GM12878 (cell line): ENCODE data around the gene URI1. TPM values are rescaled to one million over a fixed set of nuclear protein-coding genes. Genes with fewer than 3 reads are reported as not detected.

Experiments used
- ATAC-seq: fragments of 200-7000 bp; cut with Tn5 transposase; 3 replicates; pipeline ENCODE4 v1.9.1; 2020; ENCODE audit warnings: mild to moderate bottlenecking, moderate library complexity
- BruUV-seq: library from RNA; stranded (reverse); fragments of 400-500 nt; replicated peaks from 2 replicates; lab custom pipeline; 2021; lab: Mats Ljungman, UMichigan
- CTCF ChIA-PET: fragments of 300-600 bp; sonication (Branson Sonifier 250); formaldehyde crosslinking; extraction: SDS; loops from one replicate; lab custom pipeline; 2021; ENCODE audit warnings: inconsistent platforms; lab: Yijun Ruan, JAX
- POLR2A ChIA-PET: fragments of 350-600 bp; formaldehyde crosslinking; extraction: SDS; loops from one replicate; lab custom pipeline; 2021; ENCODE audit warnings: inconsistent platforms; lab: Charles Lee
- RAD21 ChIA-PET: fragments of 300-600 bp; sonication (Branson Sonifier 250); formaldehyde crosslinking; loops from one replicate; lab custom pipeline; 2023; ENCODE audit warnings: antibody characterized with exemption; ENCODE audit not compliant: unreplicated experiment; lab: Charles Lee
- SMC1A ChIA-PET: fragments of 300-600 bp; sonication (Branson Sonifier 250); formaldehyde crosslinking; loops from one replicate; lab custom pipeline; 2023; ENCODE audit not compliant: unreplicated experiment, uncharacterized antibody; lab: Charles Lee
- DNase-seq: peaks from one replicate; pipeline ENCODE4 v3.0.0-alpha.2; 2011; ENCODE audit warnings: low read depth, low spot score
- FAIRE-seq: peaks from 3 replicates; lab custom pipeline; 2011; peaks lifted over from hg19 to GRCh38; lab: Jason Lieb, UNC
- H2AFZ ChIP-seq: 2 replicates; pipeline ENCODE4 v1.6.0; 2011; ENCODE audit warnings: low read depth, low read length, control low read depth; ENCODE audit not compliant: control insufficient read depth
- H3K27ac ChIP-seq: 2 replicates; pipeline ENCODE4 v1.5.1; 2011; ENCODE audit warnings: control low read depth; ENCODE audit not compliant: control insufficient read depth, insufficient read depth
- H3K27me3 ChIP-seq, 2 experiments: replicated peaks in 1 of 2; 2 replicates each; pipeline versions ENCODE4 v1.6.0 to v1.6.1; 2011; ENCODE audit warnings: low read length in 1 of 2; ENCODE audit not compliant: control insufficient read depth in 2 of 2, insufficient read depth in 2 of 2
- H3K36me3 ChIP-seq, 2 experiments: 2 replicates each; pipeline ENCODE4 v1.5.1; 2011; ENCODE audit warnings: low read length in 1 of 2; ENCODE audit not compliant: control insufficient read depth in 2 of 2, insufficient read depth in 2 of 2
- H3K4me1 ChIP-seq: 2 replicates; pipeline ENCODE4 v1.6.1; 2011; ENCODE audit warnings: mild to moderate bottlenecking, low read length, moderate library complexity, mixed read lengths; ENCODE audit not compliant: control insufficient read depth, insufficient read depth
- H3K4me2 ChIP-seq: 2 replicates; pipeline ENCODE4 v1.6.0; 2011; ENCODE audit warnings: control low read depth; ENCODE audit not compliant: control insufficient read depth, insufficient read depth
- H3K4me3 ChIP-seq: fragments of 200-600 bp; sonication (generic); 2 replicates; pipeline ENCODE4 v1.5.1; 2016
- H3K79me2 ChIP-seq: 2 replicates; pipeline ENCODE4 v1.6.0; 2011; ENCODE audit warnings: low read length; ENCODE audit not compliant: control insufficient read depth, insufficient read depth
- H3K9ac ChIP-seq: 2 replicates; pipeline ENCODE4 v1.8.0; 2011; ENCODE audit warnings: low read length, control low read depth, mixed read lengths; ENCODE audit not compliant: control insufficient read depth, insufficient read depth
- H3K9me3 ChIP-seq: replicated peaks from 3 replicates; pipeline ENCODE4 v1.5.1; 2011; ENCODE audit warnings: mild to moderate bottlenecking, low read length; ENCODE audit not compliant: control insufficient read depth, insufficient read depth
- H4K20me1 ChIP-seq: 2 replicates; pipeline ENCODE4 v1.6.0; 2011; ENCODE audit not compliant: control insufficient read depth, insufficient read depth
- ATF7 ChIP-seq: fragments of 450-650 bp; IDR thresholded peaks from 2 replicates; pipeline ENCODE4 v1.6.1; 2016; ENCODE audit warnings: low read depth, mild to moderate bottlenecking
- CHD1 ChIP-seq: IDR thresholded peaks from 2 replicates; pipeline ENCODE4 v1.6.1; 2012; ENCODE audit warnings: low read depth, low read length, improper control_type of control experiment
- MAX ChIP-seq: IDR thresholded peaks from 2 replicates; pipeline ENCODE4 v1.6.1; 2012; ENCODE audit warnings: low read depth, low read length, improper control_type of control experiment
- MEF2B ChIP-seq: fragments of 450-650 bp; IDR thresholded peaks from 2 replicates; pipeline ENCODE4 v1.6.1; 2018; ENCODE audit warnings: mild to moderate bottlenecking, moderate library complexity; ENCODE audit not compliant: partially characterized antibody, poor library complexity, severe bottlenecking
- NFYA ChIP-seq: IDR thresholded peaks from 2 replicates; pipeline ENCODE4 v1.6.1; 2011; ENCODE audit warnings: low read depth, mild to moderate bottlenecking, low read length, improper control_type of control experiment, borderline replicate concordance
- SKIL ChIP-seq: fragments of 450-650 bp; IDR thresholded peaks from 2 replicates; pipeline ENCODE4 v1.6.1; 2017; ENCODE audit warnings: mild to moderate bottlenecking, low read depth, inconsistent platforms; ENCODE audit not compliant: poor library complexity, severe bottlenecking
- YY1 ChIP-seq: IDR thresholded peaks from 2 replicates; pipeline ENCODE4 v1.6.1; 2011; ENCODE audit warnings: low read depth, mild to moderate bottlenecking, low read length
- WGBS: methylation state at CpG from one replicate; pipeline ENCODE4 v1.1.6; 2016; ENCODE audit warnings: low lambda C conversion rate; ENCODE audit not compliant: insufficient replicate concordance, insufficient coverage; ENCODE audit errors: missing lambda C conversion rate; 5-methylcytosine and 5-hydroxymethylcytosine counted together
- in situ Hi-C: fragments of 300-500 bp; cut with MboI; formaldehyde crosslinking; loops from 9 replicates; pipeline ENCODE4 v1.14.3; 2018; ENCODE audit warnings: mixed read lengths
- intact Hi-C: fragments of 100-400 bp; cut with micrococcal nuclease; formaldehyde crosslinking; loops from one replicate; pipeline ENCODE4 v1.14.2; 2022; ENCODE audit not compliant: unreplicated experiment
- polyA plus RNA-seq, 11 experiments: library from polyadenylated mRNA; depleted of rRNA in 4 of 11; unstranded in 6 of 11; stranded (reverse) in 5 of 11; fragments of >200 nt; fragmentation: Nextera tagmentation in 4 of 11; fragmentation: Illumina TruSeq in 1 of 11; extraction: Ambion mirVana in 4 of 11; extraction: Trizol in 1 of 11; gene quantifications; 1 replicate in 1 of 11; 2 replicates in 10 of 11; pipeline versions ENCODE4 v1.2.1 to v1.2.3, GENCODE V29; 2011 to 2016; ENCODE audit warnings: inconsistent platforms in 2 of 11, missing spikeins in 2 of 11, low read depth in 1 of 11
- total RNA-seq, 4 experiments: library from RNA; depleted of rRNA in 3 of 4; stranded (reverse); fragments of >200 nt in 3 of 4; fragmentation: Illumina TruSeq in 1 of 4; extraction: Trizol in 1 of 4; gene quantifications; 2 replicates each; pipeline versions ENCODE4 v1.2.1 to v1.2.3, GENCODE V29; 2013 to 2021
- TF ChIP-seq, protein P1 (sequence below): fragments of 450-650 bp; formaldehyde crosslinking; IDR thresholded peaks from 2 replicates; pipeline ENCODE4 v1.5.0; 2022; ENCODE audit warnings: mild to moderate bottlenecking, missing genetic modification characterization

URI1 gene
- total and polyA plus RNA-seq, 10 of the 15 experiments (the other 5 are each of a cell fraction or from before 2014, with no cell fraction given) = 15.2 to 94.2 (median 47.9) TPM

DNA sequence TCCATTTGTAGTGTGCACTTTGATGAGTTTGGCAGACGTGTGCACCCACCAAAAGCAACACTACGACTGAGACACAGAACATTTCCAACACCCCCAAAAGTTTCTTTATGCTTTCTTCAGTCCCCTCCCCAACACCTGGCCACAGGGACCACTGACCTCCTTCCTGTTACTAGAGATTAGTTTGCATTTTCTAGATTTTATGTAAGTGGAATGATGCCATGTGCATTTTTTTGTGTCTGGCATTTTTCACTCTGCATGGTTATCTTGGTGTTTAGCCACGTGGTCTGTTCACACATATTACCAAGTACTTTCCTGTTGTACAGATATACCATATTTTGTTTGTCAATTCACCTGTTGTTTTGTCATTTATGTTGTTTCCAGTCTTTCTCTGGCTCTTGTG is 44.6 kb upstream of the URI1 start:
- intact Hi-C loops = no loop called here

More for the DNA sequence above, 44.6 kb upstream of the URI1 start:
- no peaks in the 10 kb centered on the region for H3K79me2 ChIP-seq
- in situ Hi-C loops = no loop called here
- ChIA-PET POLR2A (no interaction called here), SMC1A (no interaction called here), CTCF (no interaction called here), RAD21 (interaction anchor here (1.3 kb wide), 1 partner anchor 19 kb away, joined by 3 read pairs; no protein-coding TSS in a partner anchor)
- no peak overlapping the region for H3K4me2 ChIP-seq
- no peaks in the 10 kb centered on the region for H3K4me1 ChIP-seq
- DNase-seq (no peak), ATAC-seq (no peak), FAIRE-seq (no peak)
- no TSS peak for BruUV-seq
- H3K27me3 ChIP-seq = no peaks in the 10 kb centered on the region
- H3K27ac ChIP-seq = no peak overlapping the region
- TF ChIP-seq ATF7 (no peak), NFYA (no peak), MEF2B (no peak), SKIL (no peak), MAX (no peak), CHD1 (no peak), YY1 (no peak)
- TF ChIP-seq, protein P1, sequence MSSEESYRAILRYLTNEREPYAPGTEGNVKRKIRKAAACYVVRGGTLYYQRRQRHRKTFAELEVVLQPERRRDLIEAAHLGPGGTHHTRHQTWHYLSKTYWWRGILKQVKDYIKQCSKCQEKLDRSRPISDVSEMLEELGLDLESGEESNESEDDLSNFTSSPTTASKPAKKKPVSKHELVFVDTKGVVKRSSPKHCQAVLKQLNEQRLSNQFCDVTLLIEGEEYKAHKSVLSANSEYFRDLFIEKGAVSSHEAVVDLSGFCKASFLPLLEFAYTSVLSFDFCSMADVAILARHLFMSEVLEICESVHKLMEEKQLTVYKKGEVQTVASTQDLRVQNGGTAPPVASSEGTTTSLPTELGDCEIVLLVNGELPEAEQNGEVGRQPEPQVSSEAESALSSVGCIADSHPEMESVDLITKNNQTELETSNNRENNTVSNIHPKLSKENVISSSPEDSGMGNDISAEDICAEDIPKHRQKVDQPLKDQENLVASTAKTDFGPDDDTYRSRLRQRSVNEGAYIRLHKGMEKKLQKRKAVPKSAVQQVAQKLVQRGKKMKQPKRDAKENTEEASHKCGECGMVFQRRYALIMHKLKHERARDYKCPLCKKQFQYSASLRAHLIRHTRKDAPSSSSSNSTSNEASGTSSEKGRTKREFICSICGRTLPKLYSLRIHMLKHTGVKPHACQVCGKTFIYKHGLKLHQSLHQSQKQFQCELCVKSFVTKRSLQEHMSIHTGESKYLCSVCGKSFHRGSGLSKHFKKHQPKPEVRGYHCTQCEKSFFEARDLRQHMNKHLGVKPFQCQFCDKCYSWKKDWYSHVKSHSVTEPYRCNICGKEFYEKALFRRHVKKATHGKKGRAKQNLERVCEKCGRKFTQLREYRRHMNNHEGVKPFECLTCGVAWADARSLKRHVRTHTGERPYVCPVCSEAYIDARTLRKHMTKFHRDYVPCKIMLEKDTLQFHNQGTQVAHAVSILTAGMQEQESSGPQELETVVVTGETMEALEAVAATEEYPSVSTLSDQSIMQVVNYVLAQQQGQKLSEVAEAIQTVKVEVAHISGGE = no peak
- H3K36me3 ChIP-seq = no peaks in the 10 kb centered on the region
- no peak overlapping the region for H2AFZ ChIP-seq
- no peaks in the 10 kb centered on the region for H3K9me3 ChIP-seq
- H3K4me3 ChIP-seq = no peak overlapping the region
- 20% methylated on average over 3 of the region's 3 CpGs for WGBS
- H3K9ac ChIP-seq = no peak overlapping the region
- H4K20me1 ChIP-seq = no peaks in the 10 kb centered on the region
